GM21576 (cell line): ENCODE data around the gene LHCGR.

ENCODE experiments used
- ATAC-seq: cut with Tn5 transposase; IDR thresholded peaks from one replicate; pipeline ENCODE4 v1.9.1; 2021; ENCODE audit warnings: mild to moderate bottlenecking, moderate library complexity; ENCODE audit not compliant: unreplicated experiment

The LHCGR gene

DNA sequence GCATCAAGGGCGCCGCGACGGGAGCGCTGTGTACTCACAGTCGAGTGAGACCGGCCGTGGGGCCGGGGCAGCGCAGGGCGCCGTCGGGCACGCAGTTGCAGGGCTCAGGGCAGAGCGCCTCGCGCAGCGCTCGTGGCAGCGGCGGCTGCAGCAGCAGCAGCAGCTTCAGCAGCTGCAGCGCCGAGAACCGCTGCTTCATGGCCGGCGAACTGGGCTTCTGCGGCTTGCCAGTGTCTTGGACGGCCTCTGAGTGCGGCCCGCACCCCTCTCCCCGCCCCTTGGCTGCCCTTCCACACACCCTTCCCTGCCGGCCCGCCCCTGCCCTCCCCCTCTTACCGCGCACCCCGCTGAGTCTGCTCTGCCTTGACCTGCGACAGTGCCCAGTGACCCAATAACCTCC, at the start of gene LHCGR:
LHCGR (minus strand) TSS at position 252 of the 400 bp plus-strand sequence; CDS start at position 199, 53 bp downstream.
- ATAC-seq = no peak

- ATAC-seq = no peak
Measured at GRCh38 chr2:48799601-48800000, 44.1 kb upstream of the LHCGR start.

GRCh38 chr2:48795065-48795464, 39.5 kb upstream of the LHCGR start:
- ATAC-seq = no peak

- ATAC-seq = no peak
Measured at GRCh38 chr2:48793671-48794070, 38.1 kb upstream of the LHCGR start.

GRCh38 chr2:48792030-48792429, 36.5 kb upstream of the LHCGR start:
- no peak for ATAC-seq

- ATAC-seq = no peak
Measured at GRCh38 chr2:48790407-48791170, 35.1 kb upstream of the LHCGR start.

- ATAC-seq = no peak
Measured at GRCh38 chr2:48787580-48787979, 32.1 kb upstream of the LHCGR start.

GRCh38 chr2:48781366-48781765, 25.8 kb upstream of the LHCGR start:
- no peak for ATAC-seq

- ATAC-seq = no peak
Measured at GRCh38 chr2:48779019-48779716, 23.6 kb upstream of the LHCGR start.

DNA sequence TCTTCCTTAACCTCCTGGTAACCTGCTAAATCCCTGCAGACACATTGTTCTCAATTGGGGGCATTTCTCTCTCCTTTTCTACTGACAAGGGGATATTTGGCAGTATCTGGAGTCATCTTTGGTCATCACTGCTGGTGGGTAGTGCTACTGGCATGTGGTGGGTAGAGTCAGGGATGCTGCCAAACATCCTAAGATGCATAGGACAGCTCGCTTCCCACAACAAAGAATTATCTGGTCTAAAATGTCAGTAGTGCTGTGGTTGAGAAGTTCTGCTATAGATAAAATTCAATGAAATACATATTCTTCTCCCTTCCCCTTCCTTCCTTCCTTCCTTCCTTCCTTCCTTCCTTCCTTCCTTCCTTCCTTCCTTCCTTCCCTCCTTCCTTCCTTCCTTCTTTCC, 18.7 kb upstream of the LHCGR start:
- ATAC-seq = no peak

DNA sequence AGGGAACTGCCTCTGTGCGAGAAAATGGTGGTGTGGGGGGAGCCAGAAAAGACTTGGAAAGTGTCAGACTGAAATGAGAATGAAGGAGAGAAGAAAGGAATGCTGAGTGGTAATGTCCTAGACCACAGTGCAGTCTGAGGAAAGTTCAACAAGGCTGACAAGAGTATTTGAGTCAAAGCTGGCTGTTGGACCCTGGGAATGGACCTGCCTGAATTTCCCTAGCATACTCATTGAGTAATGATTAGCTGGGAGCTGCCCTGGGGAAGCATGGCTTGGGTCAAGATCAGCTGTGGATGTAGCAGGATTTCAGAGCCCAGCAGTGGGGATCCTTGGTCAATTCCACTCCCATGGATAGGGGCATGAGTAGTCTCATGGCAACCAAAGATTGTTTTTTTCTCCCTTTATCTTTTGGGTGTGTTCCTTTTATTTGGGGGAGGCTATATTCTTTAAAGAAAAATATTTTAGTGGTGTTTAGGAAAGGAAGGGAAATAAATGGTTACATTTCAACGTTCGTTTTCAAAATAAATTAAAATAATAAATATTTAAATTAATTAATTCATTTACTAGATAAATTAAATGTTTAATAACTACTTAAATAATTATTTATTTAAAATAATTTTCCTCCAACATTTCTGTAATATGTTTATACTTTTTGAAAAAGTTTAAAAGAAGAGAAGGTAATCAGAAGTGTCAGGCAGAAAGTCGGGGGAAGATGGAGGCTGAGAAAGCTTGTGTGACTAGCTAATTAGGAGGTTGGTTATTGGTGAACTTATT, 15.9 kb upstream of the LHCGR start:
- ATAC-seq = no peak

GRCh38 chr2:48770181-48770580, 14.7 kb upstream of the LHCGR start:
- ATAC-seq = no peak

- ATAC-seq = no peak
Measured at GRCh38 chr2:48768669-48769068, 13.1 kb upstream of the LHCGR start.

GRCh38 chr2:48767330-48767729, 11.8 kb upstream of the LHCGR start:
- no peak for ATAC-seq

DNA sequence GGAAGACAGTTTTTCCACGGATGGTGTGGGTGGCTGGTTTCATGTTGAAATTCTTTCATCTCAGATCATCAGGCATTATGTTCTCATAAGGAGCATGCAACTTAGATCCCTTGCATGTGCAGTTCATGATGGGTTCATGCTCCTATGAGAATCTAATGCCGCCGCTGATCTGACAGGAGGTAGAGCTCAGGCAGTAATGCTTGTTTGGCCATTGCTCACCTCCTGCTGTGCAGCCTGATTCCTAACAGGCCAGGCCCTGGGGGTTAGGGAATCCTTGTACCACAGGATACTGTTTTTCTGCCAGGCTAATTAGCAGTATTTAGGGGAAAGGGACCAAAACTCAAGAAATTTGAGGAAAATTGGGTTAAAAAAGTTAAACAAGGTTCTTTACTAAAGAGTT, 5.3 kb upstream of the LHCGR start:
- no peak for ATAC-seq

DNA sequence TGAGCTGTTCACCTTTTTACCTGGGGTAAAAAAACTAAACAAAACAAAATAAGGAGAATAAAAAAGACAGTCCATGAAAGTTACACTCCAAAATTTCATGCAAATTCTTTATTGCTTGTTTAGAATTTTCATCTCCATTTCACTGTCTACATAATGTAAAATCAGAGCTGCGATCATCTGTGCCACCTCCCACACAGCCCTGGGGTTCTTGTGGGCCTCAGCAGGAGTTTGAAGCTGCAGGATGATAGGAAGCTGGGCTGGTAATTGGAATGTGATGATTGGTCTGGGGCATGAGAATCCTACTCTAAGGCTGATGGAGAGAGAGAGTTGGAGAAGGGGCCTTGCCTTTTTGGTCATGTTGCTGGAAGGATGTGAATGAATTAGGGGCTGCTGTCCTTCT, 4.2 kb upstream of the LHCGR start:
- no peak for ATAC-seq

GRCh38 chr2:48756289-48756688, 765 bp upstream of the LHCGR start:
- ATAC-seq = no peak

GRCh38 chr2:48754874-48755273, 650 bp downstream of the LHCGR start:
- no peak for ATAC-seq

DNA sequence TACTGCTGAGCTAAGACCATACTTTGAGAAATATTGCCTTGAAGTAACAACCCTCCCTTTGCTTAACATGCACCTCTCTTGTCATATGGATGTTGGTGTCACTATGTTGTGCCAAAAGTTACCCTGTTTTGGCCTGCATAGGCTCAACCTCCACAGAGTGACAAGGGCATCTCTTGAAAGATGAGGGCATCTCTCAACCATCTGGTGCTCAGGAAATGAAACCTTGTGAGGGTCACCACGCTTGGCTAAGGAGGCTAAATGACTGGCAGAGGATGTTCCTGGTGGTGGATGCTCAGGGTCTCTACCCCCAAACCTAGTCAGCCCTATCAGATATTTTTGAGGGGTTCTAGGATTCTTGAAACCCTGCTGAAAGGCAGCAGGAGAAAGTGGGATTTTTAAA, 2.3 kb downstream of the LHCGR start:
- ATAC-seq = no peak

DNA sequence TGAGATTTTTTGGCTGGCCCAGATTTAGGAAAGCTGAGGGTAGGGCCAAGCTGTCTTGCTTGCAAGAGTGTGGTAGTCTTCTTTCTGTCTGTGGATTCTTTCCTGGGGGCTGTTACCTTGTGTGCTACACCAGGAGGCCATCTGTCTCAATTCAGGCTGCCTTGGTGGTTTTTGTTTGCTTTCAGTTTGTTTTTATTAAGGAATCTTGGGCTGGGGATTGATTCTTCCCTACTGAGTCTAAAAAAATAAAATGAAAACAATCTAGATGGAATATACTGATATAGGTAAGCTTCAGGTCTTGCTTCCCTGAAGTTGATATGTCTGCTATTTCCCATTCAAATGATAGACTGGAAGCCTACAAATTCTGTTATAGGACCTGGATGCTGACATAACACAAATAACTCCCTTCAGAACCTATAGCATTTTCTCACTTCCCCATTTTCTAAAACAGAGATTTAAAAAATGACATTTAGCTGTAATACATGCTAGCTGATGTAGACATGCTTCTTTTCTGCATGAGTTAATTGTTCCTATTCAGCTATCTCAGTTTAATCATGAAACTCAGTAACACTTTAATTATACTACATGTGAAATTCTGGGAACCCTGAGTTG, 5.3 kb downstream of the LHCGR start:
- peak; percentile 80 for ATAC-seq
